GM21515 (cell line): ENCODE data around the gene P3H2.
"Not testable (repeated sequence)": the region's sequence is repeated elsewhere in the genome, so short reads cannot be mapped to it uniquely, and the experiment has no call there.

Source experiments
- ATAC-seq: cut with Tn5 transposase; IDR thresholded peaks from one replicate; pipeline ENCODE4 v1.9.1; 2021; ENCODE audit not compliant: unreplicated experiment

Gene P3H2

GRCh38 chr3:190089711-190090110 is 31.0 kb downstream of the P3H2 start:
- no peak for ATAC-seq

DNA sequence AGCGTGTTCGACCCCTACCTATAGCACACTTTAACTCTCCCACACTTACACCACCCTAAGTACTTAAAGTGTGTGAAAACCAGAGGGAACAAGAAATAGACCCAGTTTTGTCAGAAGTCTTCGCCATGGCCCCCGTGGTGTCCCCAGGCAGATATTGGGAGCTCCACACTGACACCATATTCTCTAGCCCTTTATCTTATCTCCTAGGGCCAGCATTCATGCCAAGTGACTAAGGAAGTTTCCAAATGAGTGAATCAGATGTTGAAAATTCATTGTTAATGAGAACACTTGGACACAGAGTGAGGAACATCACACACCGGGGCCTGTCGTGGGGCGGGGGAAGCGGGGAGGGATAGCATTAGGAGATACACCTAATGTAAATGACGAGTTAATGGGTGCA is 31.8 kb downstream of the P3H2 start:
- ATAC-seq, result no peak

DNA sequence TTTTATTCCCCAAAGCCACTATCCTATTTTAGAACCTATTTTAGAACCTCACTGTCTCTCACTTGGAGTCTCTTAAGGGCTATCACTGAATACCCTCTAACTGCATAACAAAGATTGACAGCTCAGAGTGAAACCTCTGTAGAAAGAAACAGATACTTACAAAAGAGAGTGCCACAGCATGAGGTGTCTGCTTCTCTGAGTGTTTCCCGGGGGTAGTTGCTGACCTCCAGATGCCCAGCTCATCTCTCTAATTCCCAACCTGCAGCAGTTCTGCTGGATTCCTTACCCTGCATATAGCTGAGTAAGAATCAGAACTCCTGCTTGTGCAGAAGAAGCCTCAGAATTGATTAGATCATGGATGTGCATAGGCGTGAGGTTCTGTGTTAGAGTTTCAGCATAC is 34.5 kb downstream of the P3H2 start:
- ATAC-seq, result peak; percentile 51

DNA sequence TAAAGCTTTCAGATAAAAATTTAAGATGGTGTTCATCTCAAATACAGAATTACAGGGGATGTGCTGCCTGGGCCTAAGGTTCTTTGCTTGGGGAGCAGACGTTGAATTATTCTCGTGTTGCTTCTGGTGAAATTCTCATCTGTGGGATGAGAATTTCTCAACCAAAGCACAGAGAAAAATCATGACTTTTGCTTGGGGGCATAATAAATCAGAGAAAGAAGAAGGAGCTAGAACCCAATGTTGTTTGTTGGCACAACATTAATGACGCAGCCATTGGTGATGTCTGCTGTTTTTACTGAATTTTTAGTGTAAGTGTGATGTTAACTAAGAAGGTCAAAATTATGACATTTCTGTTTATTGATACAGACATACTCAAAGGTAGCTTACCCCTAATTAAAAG is 35.7 kb downstream of the P3H2 start:
- ATAC-seq, result no peak

DNA sequence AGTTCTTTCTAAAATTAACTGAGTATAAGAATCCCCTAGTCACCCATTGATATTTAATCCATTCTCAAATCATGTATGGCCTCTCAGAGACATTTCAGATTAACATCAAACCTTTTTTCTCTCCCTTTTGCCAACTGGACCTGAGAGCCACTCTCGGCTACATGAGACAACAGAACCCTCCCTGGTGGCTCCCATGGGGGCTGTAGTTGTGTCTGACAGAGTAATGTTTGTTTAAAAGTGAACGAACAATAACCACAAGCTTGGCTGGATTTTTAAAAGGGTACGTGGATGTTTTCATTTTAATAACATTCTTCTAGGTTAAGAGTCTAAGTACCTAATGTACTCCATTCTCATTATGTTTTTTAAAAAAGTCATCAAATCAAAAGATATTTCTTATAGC is 37.1 kb downstream of the P3H2 start:
- ATAC-seq, result no peak

- no peak for ATAC-seq
Measured at GRCh38 chr3:190081389-190081788, 39.3 kb downstream of the P3H2 start.

GRCh38 chr3:190079173-190079572 is 41.5 kb downstream of the P3H2 start:
- ATAC-seq, result not testable (repeated sequence)

- no peak for ATAC-seq
Measured at GRCh38 chr3:190077395-190078045, 43.2 kb downstream of the P3H2 start.

GRCh38 chr3:190076601-190077394 is 43.9 kb downstream of the P3H2 start:
- ATAC-seq, result no peak

DNA sequence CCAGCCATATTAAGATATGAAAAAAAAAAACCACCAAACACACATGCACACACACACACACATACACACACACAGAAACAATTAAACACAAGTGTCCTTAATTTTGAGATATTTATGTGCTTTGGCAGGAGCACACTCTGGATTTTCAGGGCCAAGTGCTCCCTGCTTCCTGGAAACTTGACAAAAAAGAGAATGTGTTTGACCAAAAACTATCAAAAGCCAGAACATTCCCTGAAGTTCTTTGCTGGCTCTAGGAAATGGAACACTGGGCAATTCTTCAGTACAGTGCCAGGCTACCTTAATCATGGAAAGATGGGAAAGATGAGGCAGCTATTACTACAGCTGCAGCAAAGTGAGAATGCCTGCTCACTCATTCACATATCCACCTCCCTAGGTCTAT is 44.6 kb downstream of the P3H2 start:
- ATAC-seq, result no peak

DNA sequence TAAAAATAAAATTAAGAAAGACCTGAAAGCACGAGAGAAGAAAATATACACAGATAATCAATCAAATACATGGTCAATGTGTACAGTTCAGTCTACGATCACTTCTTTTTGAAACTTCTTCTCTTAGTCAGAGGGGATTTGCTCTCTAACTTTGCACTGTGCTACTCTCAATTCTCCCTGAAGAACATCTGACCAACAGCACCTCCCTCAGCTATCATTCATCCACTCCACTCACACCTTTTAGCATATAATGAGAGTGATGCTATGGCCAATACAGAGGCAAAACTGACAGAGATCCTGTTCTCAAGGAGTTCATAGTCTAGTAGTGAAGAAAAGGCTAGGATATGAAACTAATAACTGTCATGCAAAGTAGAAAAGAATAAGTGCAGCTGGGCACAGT is 45.9 kb downstream of the P3H2 start:
- no peak for ATAC-seq

GRCh38 chr3:190073264-190074008 is 47.3 kb downstream of the P3H2 start:
- no peak for ATAC-seq

- ATAC-seq, result no peak
Measured at GRCh38 chr3:190072856-190073255, 47.8 kb downstream of the P3H2 start.

DNA sequence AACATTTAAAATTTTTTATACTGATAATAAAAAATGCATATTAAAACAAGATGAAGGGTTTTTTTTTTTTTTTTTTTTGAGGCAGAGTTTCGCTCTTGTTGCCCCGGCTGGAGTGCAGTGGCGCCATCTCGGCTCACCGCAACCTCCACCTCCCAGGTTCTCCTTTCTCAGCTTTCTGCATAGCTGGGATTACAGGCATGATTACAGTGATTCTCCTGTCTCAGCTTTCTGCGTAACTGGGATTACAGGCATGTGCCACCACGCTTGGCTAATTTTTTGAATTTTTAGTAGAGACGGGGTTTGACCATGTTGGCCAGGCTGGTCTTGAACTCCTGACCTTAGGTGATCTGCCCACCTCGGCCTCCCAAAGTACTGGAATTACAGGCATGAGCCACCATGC is 48.8 kb downstream of the P3H2 start:
- not testable (repeated sequence) for ATAC-seq

GRCh38 chr3:190070622-190071347 is 49.9 kb downstream of the P3H2 start:
- no peak for ATAC-seq

GRCh38 chr3:190065204-190065603 is 55.5 kb downstream of the P3H2 start:
- ATAC-seq, result no peak

DNA sequence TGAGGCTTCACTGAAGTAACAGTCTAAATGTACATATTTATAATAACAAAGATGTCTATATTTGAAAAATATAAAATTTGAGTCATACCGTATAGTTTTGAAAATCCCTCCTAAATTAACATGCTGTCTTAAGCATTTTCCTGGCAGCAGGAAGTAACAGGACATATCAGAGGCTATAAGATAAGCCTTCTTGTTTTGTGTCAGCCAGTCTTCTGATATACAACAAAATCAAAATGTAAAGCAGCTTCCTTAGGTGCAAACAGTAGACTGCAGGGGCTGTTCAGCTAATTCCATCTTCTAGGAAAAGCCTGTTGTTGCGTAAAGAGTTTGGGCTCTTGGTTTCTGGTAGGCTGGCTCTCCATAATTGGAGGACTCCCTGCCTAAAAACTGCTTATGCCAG is 56.0 kb downstream of the P3H2 start:
- no peak for ATAC-seq

- no peak for ATAC-seq
Measured at GRCh38 chr3:190064112-190064511, 56.6 kb downstream of the P3H2 start.

GRCh38 chr3:190063490-190063889 is 57.2 kb downstream of the P3H2 start:
- ATAC-seq, result no peak

DNA sequence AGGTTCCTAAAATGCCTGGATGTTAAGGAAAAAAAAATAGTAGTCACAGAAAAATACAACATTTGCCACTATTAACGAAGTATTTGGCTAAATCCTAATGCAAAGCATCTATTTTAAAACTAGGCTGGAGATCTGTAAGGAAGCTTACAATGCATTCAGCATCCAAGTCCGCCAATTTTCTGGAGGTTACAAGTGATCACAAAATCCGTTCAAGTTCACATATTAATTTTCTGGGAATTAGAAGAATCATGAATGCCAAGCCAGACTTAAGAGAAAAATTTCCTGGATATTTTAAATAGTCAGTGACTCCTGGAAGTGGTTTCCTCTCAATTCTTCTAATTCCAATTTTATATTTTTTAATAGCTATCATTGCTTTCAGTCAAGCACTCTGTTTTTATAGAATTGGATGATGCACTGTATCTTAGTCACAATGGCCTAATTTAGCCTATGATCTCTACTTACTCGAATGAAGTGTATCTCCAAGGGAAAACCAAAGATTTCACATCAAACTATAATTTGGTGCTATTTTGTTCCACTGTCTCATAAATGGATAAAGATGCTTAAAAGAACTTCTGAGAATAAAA is 60.4 kb downstream of the P3H2 start:
- ATAC-seq, result no peak

DNA sequence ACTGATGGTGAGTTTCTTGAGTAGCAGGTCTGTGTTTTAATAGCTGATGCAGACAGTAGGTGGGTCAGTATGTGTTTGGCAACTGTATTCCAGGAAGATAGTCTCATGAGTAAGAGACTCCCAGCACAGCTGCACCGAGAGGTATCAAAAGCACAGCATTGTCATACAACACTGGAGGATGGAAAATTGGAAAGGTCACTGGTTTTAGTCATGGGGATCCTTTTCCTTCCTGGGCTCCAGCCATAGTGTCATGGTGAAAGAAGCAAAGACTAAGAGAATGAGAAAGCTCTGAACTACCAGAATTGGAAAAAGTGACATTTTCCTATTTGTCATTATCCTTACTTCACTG is 61.5 kb downstream of the P3H2 start:
- ATAC-seq, result no peak
